Measurements from ENCODE around the gene CSGALNACT2.

Gene CSGALNACT2

DNA sequence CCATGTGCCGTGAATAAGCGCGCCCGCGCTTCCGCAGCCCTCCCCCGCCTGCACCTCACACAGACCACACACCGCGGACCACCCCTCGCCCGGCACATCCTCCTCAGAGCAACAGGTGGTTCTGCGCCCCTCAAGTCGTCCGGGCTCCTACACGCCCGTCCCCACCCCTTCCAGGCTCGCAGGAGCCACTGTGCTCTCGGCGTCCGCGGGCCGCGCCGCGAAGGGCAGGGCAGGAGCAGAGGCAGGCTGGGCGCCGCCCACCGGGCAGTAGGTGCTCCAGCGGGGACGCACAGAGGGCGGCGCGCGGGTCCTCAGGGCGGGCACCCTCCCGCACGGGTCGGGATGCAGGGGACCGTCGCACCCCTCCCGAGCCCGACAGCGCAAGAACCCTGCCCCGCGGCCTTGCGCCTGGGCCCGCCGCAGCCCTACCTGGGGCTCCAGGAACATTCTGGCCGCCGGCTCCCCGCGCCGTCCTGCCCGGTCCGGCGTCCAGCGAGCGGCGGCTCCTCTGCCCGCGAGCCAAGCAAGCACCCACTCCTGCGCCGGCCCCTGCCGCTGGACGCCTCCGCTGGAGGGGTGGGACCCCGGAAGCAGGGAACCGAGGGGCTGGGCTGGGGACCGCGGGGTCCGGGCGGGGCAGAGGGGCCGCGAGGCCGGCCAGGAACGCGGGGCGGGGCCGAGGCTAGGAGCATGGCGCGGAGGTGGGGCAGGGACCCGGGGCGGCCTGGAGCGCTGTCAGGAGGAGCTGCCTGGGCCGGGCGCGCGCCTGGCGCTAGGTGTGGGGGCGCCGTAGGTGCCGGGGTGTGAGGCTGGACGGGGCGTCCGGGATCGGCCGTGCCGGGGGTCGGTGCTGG lies 91.2 kb downstream of the CSGALNACT2 start:
- DNase-seq (ENCODE audit: low spot score): peak; percentile 69

DNA sequence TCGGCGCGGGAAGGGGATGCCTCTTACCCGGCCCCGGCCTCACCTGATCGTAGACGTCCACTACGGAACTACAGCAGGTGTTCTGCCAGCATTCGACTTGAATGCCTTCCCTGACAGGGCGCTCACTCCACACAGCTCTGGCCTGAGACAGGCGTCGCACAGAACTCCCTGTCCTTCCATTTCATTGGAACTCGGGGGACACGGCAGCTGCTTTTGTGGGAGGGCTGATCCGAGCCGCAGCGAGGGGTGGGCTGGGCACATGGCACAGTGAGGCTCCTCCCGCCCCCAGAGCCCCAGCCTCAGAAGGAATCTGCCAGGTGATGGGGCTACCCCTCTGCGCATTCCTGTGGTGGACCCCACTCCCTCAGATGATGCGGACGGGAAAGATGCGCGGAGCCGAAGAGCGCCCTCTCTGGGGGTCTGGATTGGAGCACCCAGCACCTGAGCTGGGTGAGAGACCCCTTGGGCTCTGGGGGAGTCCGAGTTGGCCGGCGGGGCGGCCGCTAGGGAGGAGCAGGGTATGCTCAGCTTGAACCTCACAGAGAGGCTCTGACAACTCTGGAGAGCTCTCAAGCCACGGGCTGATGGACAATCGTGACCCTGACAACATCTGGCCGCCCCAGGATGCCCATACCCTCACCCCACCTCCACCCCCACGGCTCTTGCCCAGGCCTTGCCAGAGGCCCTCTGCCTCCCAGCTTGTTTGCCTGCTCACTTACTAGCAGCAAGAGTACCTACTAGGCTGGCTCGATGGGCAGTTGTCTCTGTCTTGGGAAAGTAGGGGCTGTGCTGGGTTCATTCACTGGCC lies 92.1 kb downstream of the CSGALNACT2 start:
- peak; percentile 54 for DNase-seq (ENCODE audit: low spot score)

DNA sequence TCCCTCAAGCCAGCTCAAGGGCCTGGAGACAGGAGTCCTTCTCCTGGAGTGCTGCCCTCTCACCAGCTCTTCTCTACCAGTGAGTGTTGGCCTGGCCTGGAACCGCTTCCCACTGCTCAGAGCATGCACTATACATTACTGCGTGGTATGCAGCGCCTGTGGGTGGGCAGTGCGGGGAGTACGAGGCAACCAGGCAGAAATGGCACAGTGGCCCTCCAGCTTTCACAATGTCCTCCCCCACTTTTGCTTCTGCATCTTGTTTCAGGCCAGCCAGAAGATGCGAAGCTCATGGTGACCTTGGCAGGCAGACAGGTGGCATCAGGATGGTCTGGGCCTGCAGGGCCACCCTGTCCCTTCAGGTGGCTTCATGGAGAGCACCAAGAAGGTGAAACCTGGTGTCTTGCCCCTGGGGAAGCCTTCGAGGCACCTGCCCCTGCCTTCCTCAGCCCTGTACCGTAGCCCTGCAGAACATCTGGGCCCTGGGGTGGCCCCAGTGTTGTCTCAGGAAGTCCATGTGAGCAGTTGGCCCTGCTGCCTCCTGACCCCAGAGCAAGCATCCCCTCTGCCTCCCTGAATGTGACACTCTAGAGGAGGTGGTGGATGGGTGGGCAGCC lies 92.8 kb downstream of the CSGALNACT2 start:
- DNase-seq (ENCODE audit: low spot score): peak; percentile 43

- DNase-seq (ENCODE audit: low spot score): peak; percentile 43
These were observed 93.4 kb downstream of the CSGALNACT2 start for GRCh38 chr10:43231523-43232078.

- peak; percentile 29 for DNase-seq (ENCODE audit: low spot score)
These were observed 95.6 kb downstream of the CSGALNACT2 start for GRCh38 chr10:43233601-43234430.

- DNase-seq (ENCODE audit: low spot score): peak; percentile 29
These were observed 96.3 kb downstream of the CSGALNACT2 start for GRCh38 chr10:43234471-43235041.

All from ecto neural progenitor cell (in vitro differentiated cells).